GM12873 (cell line): ENCODE results near the gene KIF2A.

Source experiments
- CTCF ChIP-seq: IDR thresholded peaks from 2 replicates; pipeline ENCODE4 v1.5.1; 2012; ENCODE audit warnings: low read depth, mild to moderate bottlenecking, moderate library complexity, low read length, control low read depth; ENCODE audit not compliant: insufficient read depth; ENCODE audit errors: missing control alignments

KIF2A gene

GRCh38 chr5:62412549-62413329, 106.7 kb downstream of the KIF2A start, which contains the start of gene IPO11:
IPO11 (plus strand) TSS chr5:62412763; CDS start chr5:62437280, 24,517 bp downstream.
- TF ChIP-seq CTCF, result no peak

- TF ChIP-seq CTCF, result no peak
These were observed 107.7 kb downstream of the KIF2A start for GRCh38 chr5:62413711-62414110.

DNA sequence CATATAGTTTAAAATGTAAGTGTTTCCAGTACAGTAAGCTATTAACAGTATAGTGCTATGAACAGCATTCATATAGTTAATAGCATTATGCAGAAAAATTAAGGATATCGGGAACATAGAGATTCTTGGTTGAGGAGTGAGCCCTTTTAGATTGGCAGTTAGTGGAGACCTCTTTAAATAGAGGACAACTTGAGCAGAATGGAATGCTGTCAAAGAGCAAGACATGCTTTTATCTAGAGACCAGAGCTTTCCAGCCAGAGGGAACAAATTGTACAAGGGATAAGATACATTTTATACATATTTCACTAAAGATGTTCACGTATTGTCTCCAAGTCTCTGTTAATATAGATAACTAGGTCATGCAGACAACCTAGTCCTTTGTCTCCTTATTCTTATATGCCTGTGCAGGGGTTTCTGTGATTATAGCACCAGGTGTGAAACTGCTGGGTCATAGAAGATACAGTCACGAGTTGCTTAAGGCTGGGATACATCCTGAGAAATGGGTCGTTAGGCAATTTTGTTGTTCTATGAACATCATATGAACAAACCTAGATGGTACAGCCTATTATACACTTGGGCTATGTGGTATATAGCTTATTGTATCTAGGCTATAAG, 112.6 kb downstream of the KIF2A start:
- no peak for TF ChIP-seq CTCF

GRCh38 chr5:62419609-62420008, 113.6 kb downstream of the KIF2A start:
- TF ChIP-seq CTCF, result no peak

DNA sequence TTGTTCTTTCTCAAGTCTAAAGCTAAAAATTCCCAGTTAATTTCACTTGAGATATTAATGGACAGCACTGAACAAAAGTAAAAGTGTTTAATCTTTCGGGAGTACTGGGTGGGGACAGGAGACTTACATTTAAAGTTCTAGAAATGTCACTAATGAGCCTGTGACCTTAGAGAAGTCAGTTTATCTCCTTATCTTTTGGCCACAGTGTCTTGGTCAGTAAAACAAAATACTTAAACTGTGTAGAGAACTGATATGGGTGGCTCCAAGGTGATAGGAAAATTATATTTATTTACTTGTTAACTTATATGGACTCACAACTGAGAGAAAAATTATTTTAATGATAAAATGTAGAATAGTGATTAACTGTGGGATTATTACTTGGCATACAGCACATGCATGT, 115.4 kb downstream of the KIF2A start:
- no peak for TF ChIP-seq CTCF

DNA sequence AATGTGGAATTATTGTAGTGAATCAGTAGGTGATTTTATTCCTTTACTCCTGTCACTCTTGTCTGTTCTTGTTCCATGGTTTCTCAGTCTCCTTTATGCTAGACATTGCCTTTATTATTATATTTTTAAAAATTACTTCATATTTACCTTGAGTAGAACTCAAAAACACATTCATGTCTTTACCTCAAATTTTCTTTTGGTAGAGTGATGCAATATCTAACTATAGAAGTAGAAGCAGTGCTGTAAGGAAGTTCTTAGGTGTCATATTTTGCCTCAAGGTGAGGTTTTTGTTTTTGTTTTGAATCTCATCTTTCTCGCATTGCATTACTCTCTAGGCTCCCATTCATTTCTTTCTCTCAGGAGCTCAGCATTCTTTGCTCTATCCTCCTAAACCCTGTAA, 118.8 kb downstream of the KIF2A start:
- TF ChIP-seq CTCF, result no peak

GRCh38 chr5:62431735-62432620, 126.0 kb downstream of the KIF2A start:
- no peak for TF ChIP-seq CTCF
